ENCODE measurements around the gene ZNF432.

ZNF432 gene

DNA sequence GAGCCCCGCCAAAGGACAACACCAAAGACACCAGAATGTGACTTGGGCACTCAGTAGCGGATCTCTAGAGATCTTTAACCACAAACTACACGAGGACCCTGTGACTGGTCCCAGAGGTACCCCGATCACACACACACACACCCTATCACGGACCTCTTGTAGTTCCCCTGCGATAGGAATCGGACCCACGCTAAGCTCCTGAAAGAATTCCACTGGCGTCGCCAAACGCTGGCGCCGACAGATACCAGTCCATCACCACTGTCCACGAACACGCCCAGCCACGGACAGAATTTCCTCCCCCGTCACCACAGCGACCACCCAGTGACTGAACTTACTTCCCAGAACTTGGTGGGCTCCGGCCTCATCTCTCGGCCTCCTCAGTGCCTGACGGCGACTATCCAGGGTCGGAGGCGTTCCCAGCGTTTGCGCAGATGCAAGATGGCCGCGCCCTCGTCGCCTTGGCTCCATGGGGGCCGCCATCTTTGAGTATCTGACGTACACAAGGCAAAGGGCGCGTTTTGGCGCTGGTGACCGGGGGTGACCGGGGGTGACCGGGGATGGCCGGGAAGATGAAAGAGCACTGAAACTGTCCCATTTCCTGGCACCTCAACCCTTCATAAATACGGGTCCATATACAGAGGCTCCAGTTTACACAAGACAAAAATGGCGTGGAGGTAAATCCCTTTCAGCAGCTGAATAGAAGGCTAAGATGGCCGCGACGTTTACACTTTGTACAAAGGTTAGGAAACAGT is 40.7 kb downstream of the ZNF432 start, which contains the start of gene ZNF615:
Gene ZNF615, minus strand, starts transcription at position 406 of the 752 bp plus-strand sequence. CDS start 4,500 bp downstream, outside the sequence.
- peak; percentile 95 for DNase-seq

DNA sequence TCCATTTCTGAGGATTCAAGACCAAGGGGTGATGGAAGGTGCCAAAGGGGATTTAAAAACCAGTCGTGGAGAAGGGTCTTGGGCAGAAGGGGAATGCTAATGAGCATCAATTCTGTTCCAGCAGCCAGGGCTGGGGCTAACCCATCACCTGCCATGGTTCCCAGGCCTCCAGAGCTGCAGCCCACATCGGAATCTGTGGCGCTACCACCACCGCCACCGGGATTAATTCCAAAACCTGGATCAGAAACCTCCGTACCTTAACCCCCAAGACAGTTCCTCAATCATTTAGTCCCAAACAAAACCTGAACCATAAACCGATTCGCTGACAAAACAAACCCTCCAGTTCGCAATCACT is 41.2 kb downstream of the ZNF432 start:
- no peak for DNase-seq

GRCh38 chr19:51994048-51994644 is 54.5 kb downstream of the ZNF432 start:
- DNase-seq = peak; percentile 16

DNA sequence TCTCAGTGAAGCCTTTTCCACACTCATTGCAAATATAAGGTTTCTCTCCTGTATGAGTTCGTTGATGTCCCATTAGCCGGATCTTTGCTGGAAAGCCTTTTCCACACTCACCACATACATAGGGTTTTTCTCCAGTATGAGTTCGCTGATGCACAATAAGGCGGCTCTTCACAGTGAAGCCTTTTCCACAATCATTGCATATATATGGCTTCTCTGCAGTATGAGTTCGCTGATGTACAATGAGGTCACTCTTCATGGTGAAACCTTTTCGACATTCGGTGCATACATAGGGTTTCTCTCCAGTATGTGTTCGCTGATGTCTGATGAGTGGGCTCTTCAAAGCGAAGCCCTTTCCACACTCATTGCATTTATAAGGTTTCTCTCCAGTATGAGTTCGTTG is 55.2 kb downstream of the ZNF432 start:
- no peak for DNase-seq

DNA sequence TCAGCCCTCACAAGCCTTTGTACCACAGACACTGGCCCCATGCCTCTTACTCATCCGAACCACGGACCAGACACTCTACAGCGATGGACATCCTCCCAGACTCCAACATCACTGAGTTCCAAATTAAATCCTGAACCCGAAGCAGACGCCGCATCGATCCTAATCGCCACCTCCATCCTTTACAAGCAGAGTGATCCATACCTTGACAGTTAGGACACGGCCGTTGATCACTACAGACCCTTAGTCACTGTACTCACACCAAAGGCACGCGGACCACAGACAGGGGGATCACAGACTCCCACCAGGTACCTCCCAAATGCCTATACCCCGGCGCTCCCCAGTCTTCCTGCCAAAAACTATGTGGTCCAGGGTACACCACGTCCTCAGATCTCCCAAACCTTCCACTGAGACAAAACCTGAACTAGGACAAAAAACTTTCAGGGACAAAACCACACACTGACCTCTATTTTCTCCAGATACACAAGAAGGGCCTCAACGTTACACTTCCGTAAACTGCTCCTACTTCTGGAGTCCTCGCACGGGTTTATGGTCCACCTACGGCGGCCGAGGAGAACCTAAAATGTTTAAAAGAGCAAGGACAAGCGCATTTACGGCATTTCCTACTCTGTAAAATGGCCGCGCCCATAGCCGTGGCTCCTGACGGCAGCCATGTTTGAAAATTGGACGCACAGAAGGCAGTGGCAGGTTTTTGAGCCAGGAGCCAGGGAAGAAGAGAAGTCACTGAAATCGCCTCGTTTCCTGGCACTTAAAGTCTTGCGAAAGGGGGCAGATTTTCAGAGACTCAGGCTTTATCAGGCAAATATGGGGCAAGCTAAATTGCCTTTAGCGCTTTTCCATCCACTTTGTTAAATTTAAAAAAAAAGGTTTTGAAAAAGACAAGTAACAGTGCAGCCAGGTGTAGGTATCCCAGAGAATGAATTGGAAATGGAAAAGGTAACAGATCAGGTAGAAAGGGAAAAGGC is 62.0 kb downstream of the ZNF432 start, which contains the start of gene ZNF350:
Gene ZNF350, minus strand, starts transcription at position 532 of the 983 bp plus-strand sequence. CDS start 12,480 bp downstream, outside the sequence.
- peak; percentile 98 for DNase-seq

DNA sequence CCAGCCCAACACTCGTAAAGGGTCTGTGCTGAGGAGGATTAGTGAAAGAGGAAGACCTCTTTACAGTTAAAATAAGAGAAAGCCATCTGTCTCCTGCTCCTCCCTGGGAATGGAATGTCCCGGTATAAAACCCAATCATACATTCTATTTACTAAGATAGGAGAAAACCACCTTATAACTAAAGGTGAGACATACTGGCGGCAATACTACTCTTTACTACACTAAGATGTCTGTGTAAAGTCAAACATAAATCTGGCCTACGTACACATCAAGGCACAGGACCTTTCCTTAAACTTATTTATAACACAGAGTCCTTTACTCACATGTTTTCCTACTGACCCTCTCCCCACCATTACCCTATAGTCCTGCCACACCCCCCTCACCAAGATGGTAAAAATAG is 65.3 kb downstream of the ZNF432 start:
- DNase-seq = no peak
